HepG2 (cell line): Measurements from ENCODE around the gene RRAS. TPM values are rescaled to one million over a fixed set of nuclear protein-coding genes. Genes with fewer than 3 reads are reported as not detected.

ENCODE experiments used
- ATAC-seq: fragments of 200-7000 bp; cut with Tn5 transposase; 3 replicates; pipeline ENCODE4 v1.9.1; 2020; ENCODE audit warnings: mild to moderate bottlenecking, moderate library complexity
- BruUV-seq: library from RNA; stranded (reverse); fragments of 400-500 nt; replicated peaks from 2 replicates; lab custom pipeline; 2021; lab: Mats Ljungman, UMichigan
- CTCF ChIA-PET: fragments of 300-600 bp; formaldehyde crosslinking; extraction: SDS; loops from one replicate; lab custom pipeline; 2021; ENCODE audit warnings: low total read pairs, inconsistent platforms, low intra/inter-chr PET ratio; lab: Yijun Ruan, JAX
- POLR2A ChIA-PET: fragments of 350-600 bp; sonication (Branson Sonifier 250); formaldehyde crosslinking; loops from one replicate; lab custom pipeline; 2020; ENCODE audit warnings: antibody characterized with exemption, inconsistent platforms; lab: Yijun Ruan, JAX
- DNase-seq: peaks from one replicate; pipeline ENCODE4 v3.0.0-alpha.2; 2015; ENCODE audit warnings: low spot score
- FAIRE-seq: peaks from 3 replicates; lab custom pipeline; 2011; peaks lifted over from hg19 to GRCh38; lab: Jason Lieb, UNC
- H2AFZ ChIP-seq: one replicate; pipeline ENCODE4 v1.6.1; 2011; ENCODE audit warnings: low read length, inconsistent platforms
- H3K27ac ChIP-seq: fragments of 300-600 bp; 3 replicates; pipeline ENCODE4 v1.8.0; 2011; ENCODE audit warnings: mixed run types, mild to moderate bottlenecking, mixed read lengths, low read length, inconsistent platforms; ENCODE audit not compliant: insufficient read depth; ENCODE audit errors: extremely low read length
- H3K27me3 ChIP-seq, 2 experiments: fragments of 200-600 bp in 1 of 2; 2 replicates in 1 of 2; 3 replicates in 1 of 2; pipeline versions ENCODE4 v1.6.0 to v1.8.0; 2011; ENCODE audit warnings: low read length in 2 of 2, mild to moderate bottlenecking in 2 of 2, moderate library complexity in 2 of 2, inconsistent platforms in 1 of 2; ENCODE audit not compliant: insufficient read depth in 2 of 2, control insufficient read depth in 1 of 2
- H3K36me3 ChIP-seq, 2 experiments: fragments of 200-600 bp in 1 of 2; replicated peaks in 1 of 2; 2 replicates in 1 of 2; 3 replicates in 1 of 2; pipeline versions ENCODE4 v1.5.1 to v1.8.0; 2011; ENCODE audit warnings: low read length in 2 of 2, inconsistent platforms in 1 of 2; ENCODE audit not compliant: insufficient read depth in 2 of 2, control insufficient read depth in 1 of 2
- H3K4me1 ChIP-seq: 2 replicates; pipeline ENCODE4 v1.5.1; 2012; ENCODE audit warnings: low read length, inconsistent platforms; ENCODE audit not compliant: insufficient read depth
- H3K4me2 ChIP-seq: 2 replicates; pipeline ENCODE4 v1.6.0; 2011; ENCODE audit warnings: low read depth, low read length, inconsistent platforms
- H3K4me3 ChIP-seq, 3 experiments: fragments of 200-600 bp in 1 of 3; sonication (generic), shearing (Covaris generic) in 1 of 3; replicated peaks in 1 of 3; 2 replicates each; pipeline ENCODE4 v1.5.1; 2011 to 2016; ENCODE audit warnings: low read length in 3 of 3, inconsistent platforms in 2 of 3, low read depth in 2 of 3, mild to moderate bottlenecking in 2 of 3, control low read depth in 1 of 3, mixed read lengths in 1 of 3; ENCODE audit not compliant: insufficient read depth in 1 of 3
- H3K79me2 ChIP-seq: one replicate; pipeline ENCODE4 v1.6.1; 2011; ENCODE audit warnings: low read length, inconsistent platforms; ENCODE audit not compliant: insufficient read depth
- H3K9ac ChIP-seq: 2 replicates; pipeline ENCODE4 v1.6.0; 2011; ENCODE audit warnings: mild to moderate bottlenecking, low read depth, low read length, inconsistent platforms; ENCODE audit not compliant: insufficient read depth
- H3K9me3 ChIP-seq: 2 replicates; pipeline ENCODE4 v1.5.1; 2012; ENCODE audit warnings: mild to moderate bottlenecking, low read length
- H4K20me1 ChIP-seq: 2 replicates; pipeline ENCODE4 v1.6.0; 2011; ENCODE audit warnings: inconsistent platforms, mild to moderate bottlenecking, low read length, moderate library complexity; ENCODE audit not compliant: insufficient read depth
- AGO2 ChIP-seq: fragments of 200-400 bp; formaldehyde crosslinking; optimal IDR thresholded peaks from 2 replicates; pipeline ENCODE3; 2017; ENCODE audit warnings: mild to moderate bottlenecking, low read depth, low read length, moderate library complexity
- ARID4A ChIP-seq: sonication (generic); formaldehyde crosslinking; IDR thresholded peaks from 2 replicates; pipeline ENCODE4 v1.5.0; 2020; ENCODE audit warnings: mild to moderate bottlenecking, missing genetic modification reagents, borderline replicate concordance
- DMTF1 ChIP-seq: sonication (generic); formaldehyde crosslinking; IDR thresholded peaks from 2 replicates; pipeline ENCODE4 v1.4.0; 2020; ENCODE audit warnings: mild to moderate bottlenecking, missing genetic modification reagents
- RARA ChIP-seq: IDR thresholded peaks from 2 replicates; pipeline ENCODE4 v1.6.1; 2016; ENCODE audit warnings: missing genetic modification reagents, missing compliant biosample characterization
- RBFOX2 ChIP-seq: fragments of 200-400 bp; formaldehyde crosslinking; IDR thresholded peaks from 2 replicates; pipeline ENCODE4 v1.6.1; 2017; ENCODE audit warnings: low read depth, mild to moderate bottlenecking, low read length
- WGBS: methylation state at CpG from one replicate; pipeline ENCODE4 v1.1.6; 2017; ENCODE audit warnings: low lambda C conversion rate; 5-methylcytosine and 5-hydroxymethylcytosine counted together
- in situ Hi-C: cut with HindIII; loops from 2 replicates; pipeline ENCODE4 v1.10.0; 2017; ENCODE audit warnings: low pct_unique_long_range_greater_than_20kb; ENCODE audit not compliant: extremely low pct_ligation_motif_present
- intact Hi-C: fragments of 100-400 bp; cut with micrococcal nuclease; formaldehyde crosslinking; loops from one replicate; pipeline ENCODE4 v1.10.0; 2022; ENCODE audit not compliant: unreplicated experiment
- polyA plus RNA-seq, 8 experiments: library from polyadenylated mRNA; depleted of rRNA in 3 of 8; stranded (reverse) in 7 of 8; unstranded in 1 of 8; fragments of >200 nt; fragmentation: Illumina TruSeq in 4 of 8; extraction: Trizol in 4 of 8; gene quantifications; 2 replicates each; pipeline versions ENCODE4 v1.2.1 to v1.2.3, GENCODE V29; 2011 to 2016; ENCODE audit warnings: low read depth in 4 of 8, missing spikeins in 1 of 8, mixed read lengths in 1 of 8; ENCODE audit not compliant: insufficient read depth in 1 of 8
- total RNA-seq, 5 experiments: library from RNA; depleted of rRNA; stranded (reverse); fragments of >200 nt; fragmentation: Illumina TruSeq; extraction: Trizol; gene quantifications; 2 replicates each; pipeline ENCODE4 v1.2.3, GENCODE V29; 2016; ENCODE audit warnings: low read depth in 1 of 5

RRAS gene
- total and polyA plus RNA-seq, 2 of the 13 experiments (the other 11 are each of a cell fraction or from before 2014, with no cell fraction given), result 1.5 to 12.0 TPM

GRCh38 chr19:49662011-49662410 lies 22.1 kb upstream of the RRAS start:
- peaks cover 5% of the 10 kb centered on the region; the same call in 1 of the 2 replicates for H4K20me1 ChIP-seq
- in situ Hi-C loops, result no loop called here
- ChIA-PET POLR2A (interaction anchor here (1.6 to 3.1 kb wide), 2 partner anchors 15 to 21 kb away, joined by 4 to 15 read pairs; partner anchors contain the start of genes RRAS and SCAF1), CTCF (no interaction called here)
- no peak overlapping the region for H2AFZ ChIP-seq
- ATAC-seq (no peak), FAIRE-seq (no peak), DNase-seq (no peak)
- H3K4me2 ChIP-seq, result no peak overlapping the region
- TF ChIP-seq AGO2 (peak; percentile 86), RARA (no peak), DMTF1 (CRISPR knock-in tag) (no peak), RBFOX2 (peak; percentile 62), ARID4A (CRISPR knock-in tag) (no peak)
- no peak overlapping the region for H3K9ac ChIP-seq
- intact Hi-C loops, result no loop called here
- no peaks in the 10 kb centered on the region; a peak in 1 of 5 replicates for H3K27me3 ChIP-seq
- H3K27ac ChIP-seq, result no peak overlapping the region
- peaks cover 13 to 54% of the 10 kb centered on the region in 2 experiments for H3K36me3 ChIP-seq
- peaks cover 25% of the 10 kb centered on the region for H3K79me2 ChIP-seq
- WGBS, result 97% methylated on average over 12 of the region's 16 CpGs
- no peaks in the 10 kb centered on the region for H3K9me3 ChIP-seq
- no peak overlapping the region for H3K4me3 ChIP-seq
- H3K4me1 ChIP-seq, result peaks cover 28% of the 10 kb centered on the region
- no TSS peak for BruUV-seq
